ENCODE results near the gene GRIK4.
"Not testable (repeated sequence)": the region's sequence is repeated elsewhere in the genome, so short reads cannot be mapped to it uniquely, and the experiment has no call there.

GRIK4 gene

GRCh38 chr11:120784566-120785251, 273.2 kb downstream of the GRIK4 start:
- DNase-seq (ENCODE audit: low read depth in 2 of 2), result no peak

- no peak for DNase-seq (ENCODE audit: low read depth in 2 of 2)
Measured at GRCh38 chr11:120785576-120785975, 274.0 kb downstream of the GRIK4 start.

- no peak for DNase-seq (ENCODE audit: low read depth in 2 of 2)
Measured at GRCh38 chr11:120786206-120786735, 274.7 kb downstream of the GRIK4 start.

- DNase-seq (ENCODE audit: low read depth in 2 of 2), result not testable (repeated sequence)
Measured at GRCh38 chr11:120787224-120787623, 275.7 kb downstream of the GRIK4 start.

- DNase-seq (ENCODE audit: low read depth in 2 of 2), result no peak
Measured at GRCh38 chr11:120789391-120789790, 277.8 kb downstream of the GRIK4 start.

- no peak for DNase-seq (ENCODE audit: low read depth in 2 of 2)
Measured at GRCh38 chr11:120792306-120792705, 280.8 kb downstream of the GRIK4 start.

GRCh38 chr11:120793150-120793549, 281.6 kb downstream of the GRIK4 start:
- no peak for DNase-seq (ENCODE audit: low read depth in 2 of 2)

- no peak for DNase-seq (ENCODE audit: low read depth in 2 of 2)
Measured at GRCh38 chr11:120793806-120794479, 282.4 kb downstream of the GRIK4 start.

GRCh38 chr11:120794748-120795147, 283.2 kb downstream of the GRIK4 start:
- no peak for DNase-seq (ENCODE audit: low read depth in 2 of 2)

- DNase-seq (ENCODE audit: low read depth in 2 of 2), result no peak
Measured at GRCh38 chr11:120795185-120795584, 283.6 kb downstream of the GRIK4 start.

- DNase-seq (ENCODE audit: low read depth in 2 of 2), result no peak
Measured at GRCh38 chr11:120797143-120797542, 285.6 kb downstream of the GRIK4 start.

- DNase-seq (ENCODE audit: low read depth in 2 of 2), result no peak
Measured at GRCh38 chr11:120798854-120799253, 287.3 kb downstream of the GRIK4 start.

- no peak for DNase-seq (ENCODE audit: low read depth in 2 of 2)
Measured at GRCh38 chr11:120800206-120800605, 288.7 kb downstream of the GRIK4 start.

- peak; percentile 4 to 25 for DNase-seq (ENCODE audit: low read depth in 2 of 2)
Measured at GRCh38 chr11:120801801-120802689, 290.5 kb downstream of the GRIK4 start.

GRCh38 chr11:120805960-120806555, 294.5 kb downstream of the GRIK4 start:
- DNase-seq (ENCODE audit: low read depth in 2 of 2), result no peak

GRCh38 chr11:120807414-120808150, 296.0 kb downstream of the GRIK4 start:
- DNase-seq (ENCODE audit: low read depth in 2 of 2), result no peak

- no peak for DNase-seq (ENCODE audit: low read depth in 2 of 2)
Measured at GRCh38 chr11:120808616-120809050, 297.1 kb downstream of the GRIK4 start.

GRCh38 chr11:120810251-120810650, 298.7 kb downstream of the GRIK4 start:
- no peak for DNase-seq (ENCODE audit: low read depth in 2 of 2)

- no peak for DNase-seq (ENCODE audit: low read depth in 2 of 2)
Measured at GRCh38 chr11:120811199-120811598, 299.7 kb downstream of the GRIK4 start.

- no peak for DNase-seq (ENCODE audit: low read depth in 2 of 2)
Measured at GRCh38 chr11:120811731-120812130, 300.2 kb downstream of the GRIK4 start.
